GM21528 (cell line): ENCODE measurements around the gene OXCT2.
A peak's percentile ranks its signal among the peaks of the same experiment; 100 is the strongest.
"Not testable (repeated sequence)": the region's sequence is repeated elsewhere in the genome, so short reads cannot be mapped to it uniquely, and the experiment has no call there.

Experiments used
- ATAC-seq: cut with Tn5 transposase; IDR thresholded peaks from one replicate; pipeline ENCODE4 v1.9.1; 2021; ENCODE audit warnings: mild to moderate bottlenecking, moderate library complexity; ENCODE audit not compliant: unreplicated experiment, low FRiP score

OXCT2 gene

DNA sequence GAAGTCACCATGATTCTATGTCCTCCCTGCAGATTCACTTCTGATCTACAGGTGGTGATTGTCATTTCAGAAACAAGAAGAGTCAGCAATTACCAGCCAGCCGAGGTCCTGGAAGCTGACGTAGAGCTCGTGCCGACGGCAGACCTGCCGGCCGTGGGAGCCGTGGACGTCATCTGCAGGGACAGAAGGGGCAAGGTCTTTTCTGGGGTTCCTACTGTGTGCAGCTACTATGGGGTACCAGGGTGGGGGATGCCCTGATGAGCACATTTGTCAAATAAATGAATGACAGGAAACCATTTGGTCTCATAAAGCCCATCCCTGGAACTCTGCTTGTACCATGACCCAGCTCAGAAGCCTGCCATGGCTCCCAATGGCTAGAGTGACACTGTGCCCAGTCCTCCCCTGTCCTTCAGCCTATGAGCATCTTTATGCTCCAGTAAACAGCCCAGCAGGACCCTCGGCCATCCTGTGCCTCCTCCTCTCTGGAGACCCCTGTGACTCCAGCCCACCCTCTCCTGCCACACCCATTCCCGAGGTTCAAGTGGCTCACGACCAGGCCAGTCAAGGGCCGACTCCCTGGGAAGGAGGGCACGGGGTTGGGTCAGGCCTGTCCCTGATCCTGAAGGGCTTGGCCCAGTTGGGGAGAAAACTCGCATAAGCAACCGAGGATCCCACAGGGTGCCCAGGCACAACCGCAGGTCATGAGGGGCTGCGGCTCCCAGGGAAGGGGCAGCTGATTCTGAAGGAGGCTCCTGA lies 7.4 kb downstream of the OXCT2 start:
- not testable (repeated sequence) for ATAC-seq

DNA sequence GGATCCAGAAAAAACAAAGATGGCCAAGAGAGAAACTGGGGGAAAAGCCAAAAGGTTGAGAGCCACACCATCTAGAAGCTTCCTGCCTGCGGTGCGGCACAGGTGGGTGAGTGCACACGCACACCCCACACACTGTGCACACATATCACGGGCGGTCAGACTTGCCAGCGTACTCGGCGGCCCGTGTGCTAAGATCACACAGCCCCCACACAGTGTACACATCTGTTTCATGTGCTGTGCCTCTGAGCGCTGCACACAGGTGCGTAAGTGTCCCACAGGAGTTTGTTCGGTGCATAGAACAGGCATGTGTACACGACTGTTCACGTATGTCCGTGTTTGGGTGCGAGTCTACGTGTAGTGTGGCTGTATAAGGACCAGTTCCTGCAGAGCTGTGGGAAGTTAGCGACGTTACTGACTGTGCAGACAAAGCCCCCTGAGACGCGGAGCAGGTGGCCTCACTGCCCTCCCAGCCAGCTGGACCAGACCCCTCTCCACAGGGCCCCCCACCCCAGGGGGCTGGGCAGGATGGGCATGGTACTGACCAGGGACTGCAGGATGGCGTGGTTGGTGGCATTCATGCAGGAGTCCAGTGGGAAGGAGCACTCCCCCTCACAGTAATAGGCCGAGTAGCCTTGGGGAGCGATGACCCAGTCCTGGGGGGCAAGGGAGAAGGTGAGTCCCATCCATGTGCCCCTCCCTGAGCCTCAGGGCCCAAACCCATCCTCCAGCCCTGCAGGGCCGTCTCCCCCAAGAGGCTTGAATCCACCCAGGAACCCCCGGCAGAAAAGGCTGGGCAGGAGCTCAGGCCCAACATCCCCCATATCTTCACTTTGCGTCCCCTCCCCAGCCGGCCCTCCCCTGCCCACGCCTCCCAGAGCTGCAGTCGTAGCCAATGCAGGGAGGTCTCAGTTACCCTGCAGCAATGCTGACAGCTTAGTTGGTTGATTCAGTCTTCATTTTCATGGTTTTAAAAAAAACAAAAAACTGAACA lies 8.3 kb downstream of the OXCT2 start:
- no peak for ATAC-seq

DNA sequence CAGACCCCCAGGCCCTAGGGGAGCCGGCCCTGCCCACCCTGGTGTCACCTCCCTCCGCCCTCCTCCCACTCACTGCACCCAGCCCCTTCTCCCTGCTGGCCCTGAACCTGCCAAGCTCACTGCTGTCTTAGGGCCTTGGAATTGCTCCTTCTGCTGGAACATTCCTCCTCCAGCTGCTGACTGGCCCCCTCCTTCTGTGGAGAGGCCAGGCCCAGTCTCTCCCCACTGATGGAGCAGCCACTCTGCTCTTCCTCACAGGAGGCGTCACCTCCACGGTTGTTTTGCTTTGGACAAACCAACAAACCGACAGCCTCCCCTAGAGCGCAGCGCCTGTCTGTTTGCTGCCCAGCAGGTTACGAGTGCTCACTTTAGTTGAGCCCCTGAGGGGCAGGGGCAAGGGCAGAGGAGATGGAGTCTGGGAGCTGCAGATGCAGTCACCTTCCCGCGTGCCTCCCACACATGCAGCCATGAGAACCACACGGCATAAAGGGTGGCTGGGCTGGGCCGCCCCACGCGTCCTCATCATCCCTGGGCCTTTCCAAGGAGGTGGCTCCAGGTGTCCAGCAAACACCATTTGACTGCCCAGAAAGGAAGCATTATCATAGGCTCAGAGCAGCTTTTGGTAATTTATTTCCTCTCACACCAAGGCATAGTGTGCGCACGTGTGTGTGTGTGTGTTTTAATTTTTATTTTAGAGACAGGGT lies 9.4 kb downstream of the OXCT2 start:
- ATAC-seq = no peak

DNA sequence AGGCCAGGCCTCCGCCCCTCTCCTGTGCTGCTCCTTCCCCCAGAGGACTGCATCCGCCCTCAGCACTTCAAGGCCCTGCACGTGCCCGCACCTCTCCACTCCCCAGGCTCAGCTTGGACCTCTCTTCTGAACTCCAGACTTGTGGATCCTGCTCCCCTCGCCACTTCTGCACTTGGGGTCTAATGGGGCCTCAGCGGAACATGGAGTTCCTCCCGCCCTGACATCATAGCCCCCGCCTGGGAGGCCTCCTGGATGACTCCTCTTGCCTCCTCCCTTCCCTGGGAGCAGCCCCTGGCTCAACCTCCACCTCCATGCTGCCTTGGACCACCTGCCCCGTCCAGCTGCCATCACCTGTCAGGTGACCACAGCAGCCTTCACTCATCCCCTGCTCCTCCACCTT lies 10.1 kb downstream of the OXCT2 start:
- no peak for ATAC-seq

DNA sequence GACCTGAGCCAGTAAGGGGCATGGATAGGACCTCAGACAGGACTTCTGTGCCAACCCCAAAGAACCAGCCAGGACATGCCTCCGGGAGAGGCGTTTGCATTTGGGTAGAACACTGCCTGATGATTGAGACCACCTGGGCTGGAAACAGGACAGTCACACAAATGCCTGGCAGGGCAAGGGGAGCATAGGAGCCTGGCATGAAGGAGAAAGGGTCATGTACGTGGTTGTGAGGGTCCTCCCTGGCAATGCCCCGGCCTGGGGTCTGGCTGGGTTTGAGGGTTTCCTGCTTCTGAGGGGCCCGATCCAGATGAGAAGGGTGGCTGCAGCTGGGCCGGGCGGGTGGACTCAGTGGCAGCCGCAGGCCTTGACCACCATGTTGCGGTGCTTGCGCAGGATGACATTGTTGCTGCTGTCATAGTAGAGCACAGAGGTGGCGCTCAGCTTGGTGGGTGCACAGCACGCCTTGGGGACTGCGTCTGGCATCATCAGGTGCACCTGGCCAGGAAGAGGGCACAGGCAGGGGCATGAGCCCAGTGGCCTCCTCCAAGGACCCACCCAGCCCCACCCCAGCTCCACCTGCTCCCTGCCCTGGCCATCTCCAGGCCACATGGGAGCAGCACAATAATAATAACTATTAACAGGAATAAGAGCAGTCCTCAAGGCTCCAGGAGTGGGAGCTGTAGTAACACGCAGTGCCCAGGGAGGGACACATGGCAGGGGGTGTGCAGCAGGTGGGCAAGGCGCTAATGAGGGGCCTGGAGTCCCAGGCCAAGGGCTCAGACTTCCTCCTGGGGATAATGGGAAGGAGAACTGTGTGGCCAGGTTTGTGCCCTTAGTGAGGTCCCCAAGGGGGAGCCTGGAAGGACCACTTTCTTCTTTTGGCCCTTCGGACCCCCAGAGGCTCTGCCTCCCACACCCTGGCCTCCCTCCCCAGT lies 10.8 kb downstream of the OXCT2 start:
- no peak for ATAC-seq

DNA sequence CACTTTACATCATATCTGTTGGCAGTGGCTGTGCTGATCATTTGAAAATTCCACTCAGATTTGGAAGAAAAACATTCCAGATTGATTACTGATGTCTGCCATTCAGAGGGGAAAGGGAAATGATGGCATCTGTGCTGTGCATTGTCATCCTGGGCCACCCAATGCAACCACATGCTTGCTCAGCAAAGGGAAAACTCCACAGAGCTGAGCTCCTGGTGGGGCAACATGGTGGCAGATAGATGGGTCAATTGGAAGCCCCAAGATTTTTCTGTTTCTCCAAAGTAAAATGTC lies 11.8 kb downstream of the OXCT2 start:
- ATAC-seq = no peak

DNA sequence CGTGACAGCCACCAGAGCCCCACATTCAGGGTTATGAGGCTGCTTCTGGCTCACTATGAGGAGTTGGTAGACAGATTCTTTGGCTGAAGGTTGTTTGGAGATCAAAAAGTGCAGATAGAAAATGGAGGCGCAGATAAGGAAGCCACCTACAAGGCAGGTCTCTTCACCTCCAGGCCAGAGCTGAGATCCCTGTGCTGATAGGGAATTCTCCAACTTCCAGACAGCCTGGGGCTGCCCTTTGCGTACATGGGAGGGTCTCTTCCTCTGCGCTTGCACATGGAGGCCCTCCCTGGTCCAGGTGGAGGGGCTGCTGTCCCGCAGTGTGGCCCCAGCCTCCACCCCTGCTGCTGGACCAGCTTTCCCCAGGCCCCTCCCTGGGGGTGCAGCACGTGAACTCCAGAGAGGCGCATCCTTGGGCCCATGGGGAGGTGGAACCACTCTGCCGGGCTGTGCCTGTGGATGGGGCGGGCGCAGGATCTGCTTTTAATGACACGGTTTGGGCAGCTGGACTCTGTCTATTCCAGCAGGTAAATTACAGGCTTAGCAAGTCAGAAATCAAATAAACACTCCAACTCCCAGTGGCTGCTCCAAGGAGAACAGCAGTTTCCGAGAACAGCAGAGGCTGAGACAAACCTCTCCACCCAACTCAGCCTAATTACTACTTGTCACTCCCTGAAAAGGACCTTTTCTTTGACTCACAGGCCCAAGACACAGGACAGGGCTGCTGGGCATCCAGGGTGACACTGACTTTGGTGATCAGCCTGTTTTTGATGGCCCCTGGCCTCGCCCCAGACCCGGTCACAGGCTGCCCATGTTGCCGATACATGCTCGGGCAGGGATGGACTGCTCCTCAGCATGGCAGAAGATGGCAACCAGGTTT lies 12.4 kb downstream of the OXCT2 start:
- no peak for ATAC-seq

DNA sequence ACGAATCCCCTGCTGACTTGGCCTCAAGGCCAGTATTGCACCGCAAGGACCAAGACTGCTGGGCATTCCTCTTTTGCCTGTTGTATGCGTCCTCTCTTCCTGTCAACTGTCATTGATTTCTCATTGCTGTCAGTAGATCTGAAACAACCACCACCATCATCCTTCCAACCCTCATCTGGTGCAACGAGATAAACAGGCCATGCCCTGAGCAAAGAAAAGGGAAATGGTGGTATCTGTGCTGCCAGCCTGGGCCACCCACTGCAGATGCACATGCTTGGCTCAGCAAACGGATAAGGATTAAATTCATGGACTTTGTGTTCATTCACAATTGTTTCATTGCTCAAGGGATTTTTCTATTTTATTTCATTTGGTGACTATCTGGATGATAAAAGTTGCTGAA lies 13.6 kb downstream of the OXCT2 start:
- ATAC-seq = no peak

DNA sequence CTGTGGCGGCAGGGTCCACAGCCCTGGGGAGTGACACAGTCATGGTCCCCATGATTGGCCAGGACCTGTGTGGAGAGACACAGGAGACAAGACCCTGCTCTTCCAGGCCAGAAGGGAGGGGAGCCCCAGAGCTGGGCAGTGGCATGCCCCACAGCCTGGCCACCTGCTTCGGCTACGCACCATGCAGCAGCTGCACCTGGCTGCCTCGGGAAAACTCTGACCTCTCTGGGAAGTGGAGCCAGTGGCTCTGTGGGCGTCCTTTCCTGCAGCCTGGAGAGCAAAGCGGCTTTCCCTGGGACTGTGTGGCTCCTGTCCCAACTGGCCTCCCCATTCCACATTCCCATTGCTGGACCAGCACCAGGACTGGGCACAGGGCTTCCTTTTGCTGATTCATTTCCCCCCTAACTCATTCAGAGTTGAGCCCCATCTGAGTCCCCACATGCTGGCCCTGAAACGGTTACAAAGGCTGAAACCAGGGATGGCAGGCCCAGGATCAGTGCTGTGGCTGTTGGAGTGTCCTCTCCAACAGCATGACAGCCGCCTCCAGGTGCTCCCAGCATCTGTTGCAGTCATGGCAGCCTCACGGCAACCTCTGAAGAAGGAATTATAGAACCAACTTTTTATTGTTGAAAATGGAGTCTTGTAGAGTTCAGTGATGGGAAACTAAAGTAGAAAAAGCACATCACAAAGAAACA lies 15.0 kb downstream of the OXCT2 start:
- no peak for ATAC-seq

DNA sequence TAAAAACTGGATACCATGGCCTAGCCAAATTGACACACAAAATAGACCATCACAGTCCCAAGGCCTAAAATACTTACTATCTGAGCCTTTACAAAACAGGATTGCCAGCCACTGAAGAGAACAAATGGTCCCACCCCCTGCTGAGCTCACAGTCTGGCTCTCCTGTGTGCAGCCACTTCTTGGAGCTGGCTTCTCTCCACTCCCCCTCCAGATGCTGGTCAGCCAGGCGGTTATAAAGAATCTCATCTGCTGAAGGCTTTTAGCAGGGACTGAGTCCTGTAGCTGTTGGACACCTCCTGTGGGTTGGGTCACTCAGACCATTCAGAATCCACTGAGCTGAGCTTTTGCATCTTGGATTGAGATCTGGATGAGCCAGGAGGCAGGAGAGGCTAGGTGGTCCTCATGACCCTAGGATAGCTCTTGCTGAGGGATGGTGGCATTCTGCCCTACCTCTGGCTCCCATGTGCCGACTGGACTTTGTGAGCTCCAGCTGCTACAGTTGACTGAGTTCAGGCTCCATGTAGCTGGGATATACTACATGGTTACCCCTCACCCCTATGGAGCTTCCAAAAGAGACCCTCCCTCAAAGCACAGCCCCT lies 16.1 kb downstream of the OXCT2 start:
- ATAC-seq = no peak

DNA sequence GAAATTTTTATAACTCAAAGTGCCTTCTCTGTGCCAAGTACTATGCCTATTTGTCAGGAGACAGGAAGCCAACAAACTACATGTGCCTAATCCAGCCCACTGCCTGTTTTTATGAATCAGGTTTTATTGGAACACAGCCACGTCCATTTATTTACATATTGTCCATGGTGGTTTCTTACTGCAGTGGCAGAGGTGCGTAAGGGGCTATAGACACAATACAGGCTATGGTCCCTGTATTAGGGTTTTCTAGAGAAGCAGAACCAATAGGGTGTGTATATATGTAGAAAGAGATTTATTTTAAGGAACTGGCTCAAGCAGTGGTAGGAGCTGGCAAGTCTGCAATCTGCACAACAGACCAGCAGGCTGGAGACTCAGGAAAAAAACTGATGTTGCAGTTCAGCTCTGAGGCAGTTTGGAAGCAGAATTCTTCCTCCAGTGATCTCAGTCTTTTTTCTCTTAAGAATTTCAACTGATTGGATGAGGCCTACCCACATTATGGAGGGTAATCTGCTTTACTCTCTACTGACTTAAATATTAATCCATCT lies 17.1 kb downstream of the OXCT2 start:
- no peak for ATAC-seq

DNA sequence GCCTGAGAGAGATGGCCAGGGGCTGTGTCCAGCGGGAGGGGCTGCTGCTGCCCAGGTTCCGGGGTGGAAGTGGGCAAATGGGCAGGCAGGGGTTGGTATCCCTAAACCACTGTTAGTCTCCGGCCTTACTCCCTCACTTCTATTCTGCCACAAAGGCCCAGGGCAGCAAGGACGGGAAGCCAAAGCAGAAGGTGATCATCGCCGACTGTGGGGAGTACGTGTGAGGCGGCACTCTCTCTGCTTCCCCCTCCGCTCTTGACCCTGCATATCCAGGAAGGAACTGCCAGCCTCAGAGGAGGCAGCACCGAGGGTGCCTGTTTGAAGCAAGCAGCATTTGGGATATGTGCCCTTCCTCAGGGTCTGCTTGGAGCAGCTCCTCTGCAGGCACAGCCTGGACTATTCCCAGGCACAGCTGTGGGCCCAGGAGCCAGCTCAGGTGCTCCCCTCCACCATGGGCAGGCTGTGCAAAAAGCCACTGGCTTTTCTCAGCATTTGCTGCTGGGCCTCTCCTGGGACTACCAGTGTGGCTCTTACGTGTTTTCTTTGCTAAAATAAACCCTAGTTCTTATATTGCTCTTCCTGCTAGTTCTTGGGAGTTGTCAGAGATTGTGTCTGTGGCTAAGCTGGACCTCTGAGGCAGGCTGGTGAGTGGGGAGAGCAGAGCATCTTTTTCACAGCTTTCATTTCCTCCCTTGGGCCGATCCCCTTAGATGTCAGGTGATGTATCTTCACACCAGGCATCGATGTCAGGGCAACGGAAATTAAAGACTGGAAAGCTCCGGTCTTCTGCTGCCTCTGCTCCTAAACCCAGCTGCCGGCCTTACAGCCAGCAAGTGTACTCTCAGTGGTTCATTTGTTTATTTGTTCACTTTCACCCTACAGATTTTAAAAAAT lies 17.8 kb downstream of the OXCT2 start:
- no peak for ATAC-seq

DNA sequence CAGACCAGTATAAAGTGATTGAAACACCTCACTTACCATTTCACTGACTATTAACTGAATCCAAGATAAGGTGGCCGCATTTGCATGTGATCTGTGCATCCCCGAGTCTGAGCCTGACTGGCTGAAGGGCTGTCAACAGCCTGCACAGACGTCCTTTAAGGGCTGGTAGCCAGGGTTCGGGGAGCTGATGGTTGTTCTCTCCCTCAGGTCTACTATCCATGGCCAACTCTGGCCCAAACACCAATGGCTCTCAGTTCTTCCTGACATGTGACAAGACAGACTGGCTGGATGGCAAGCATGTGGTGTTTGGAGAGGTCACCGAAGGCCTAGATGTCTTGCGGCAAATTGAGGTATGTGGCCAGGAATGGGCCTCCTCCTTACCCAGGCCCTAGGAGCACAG lies 18.4 kb downstream of the OXCT2 start:
- no peak for ATAC-seq

DNA sequence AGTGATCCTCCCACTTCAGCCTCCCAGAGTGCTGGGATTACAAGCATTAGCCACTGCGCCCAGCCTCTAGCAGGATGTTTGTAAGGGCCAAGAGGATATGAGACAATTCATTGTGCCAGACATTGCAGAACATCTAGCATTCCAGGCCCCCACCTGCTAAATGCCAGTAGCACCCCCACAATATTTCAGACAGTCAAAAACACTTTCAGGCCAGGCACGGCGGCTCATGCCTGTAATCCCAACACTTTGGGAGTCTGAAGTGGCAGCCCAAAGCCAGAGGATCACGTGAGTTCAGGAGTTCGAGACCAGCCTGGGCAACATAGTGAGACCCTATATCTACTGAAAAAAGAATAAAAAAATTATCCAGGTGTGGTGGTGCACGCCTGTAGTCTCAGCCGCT lies 19.6 kb downstream of the OXCT2 start:
- no peak for ATAC-seq

DNA sequence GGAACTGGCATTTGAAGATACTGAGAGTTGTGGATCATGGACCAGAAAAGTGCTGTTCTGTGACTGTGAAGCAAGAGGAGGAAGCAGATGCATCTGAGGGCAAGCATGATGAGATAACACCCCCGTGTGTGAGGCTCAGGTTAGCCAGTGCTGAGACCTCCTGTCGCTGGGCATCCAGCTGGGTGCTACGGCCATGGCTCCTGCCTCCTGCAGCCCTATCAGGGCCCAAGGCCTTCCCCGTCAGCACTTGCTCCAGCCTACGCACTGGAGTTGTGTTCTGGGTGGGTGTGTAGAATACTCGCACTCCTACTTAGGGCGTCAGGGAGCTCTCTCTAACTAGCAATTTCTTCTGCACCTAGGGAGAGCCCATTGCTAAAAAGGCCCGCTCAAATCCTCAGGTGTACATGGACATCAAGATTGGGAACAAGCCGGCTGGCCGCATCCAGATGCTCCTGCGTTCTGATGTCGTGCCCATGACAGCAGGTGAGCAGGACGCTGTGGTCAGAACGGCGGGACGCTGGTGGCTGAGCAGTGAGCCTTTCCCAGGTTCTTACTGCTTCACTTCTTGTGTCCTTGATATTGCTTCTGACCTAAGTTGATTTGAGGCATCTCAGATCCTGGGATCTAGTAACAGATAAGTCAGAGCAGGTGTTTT lies 26.0 kb downstream of the OXCT2 start:
- ATAC-seq = no peak

DNA sequence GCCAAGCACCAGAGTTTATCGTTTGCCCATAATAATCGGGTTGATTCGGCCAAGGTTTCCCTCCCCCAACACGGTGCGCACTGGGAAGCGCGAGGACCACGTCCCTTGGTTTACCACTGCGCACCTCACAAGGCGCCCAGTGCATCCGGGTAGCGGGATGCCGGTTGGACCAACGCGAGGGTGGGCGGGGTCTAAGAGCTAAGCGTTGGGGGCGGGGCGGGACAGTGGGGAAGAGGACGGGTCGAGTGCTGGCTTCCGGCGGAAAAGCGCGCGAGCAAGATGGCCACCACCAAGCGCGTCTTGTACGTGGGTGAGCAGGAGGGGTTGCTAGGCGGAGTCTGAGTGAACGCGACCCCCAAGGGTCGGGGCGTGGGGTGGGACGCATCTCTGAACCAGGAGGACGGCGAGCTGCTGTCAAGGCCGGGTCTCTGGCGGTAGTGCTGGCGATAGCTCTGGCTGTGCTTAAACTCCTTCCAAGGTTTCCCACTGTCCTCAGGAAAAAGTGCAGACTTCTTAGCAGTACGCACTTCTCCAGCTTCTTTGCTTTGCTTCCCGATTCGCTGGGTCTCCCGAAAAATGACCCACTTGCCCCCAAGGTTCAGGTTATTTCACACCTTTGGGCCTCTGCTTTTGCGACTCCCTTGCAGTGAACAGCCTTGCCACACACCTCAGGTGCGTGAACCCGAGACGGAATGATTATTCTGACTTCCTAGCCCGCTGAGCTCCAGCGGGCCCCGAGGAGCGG lies 32.4 kb downstream of the OXCT2 start, which contains the start of gene PPIE:
Gene PPIE (plus strand): TSS at position 261 of the 745 bp plus-strand sequence. CDS start 19 bp downstream, at position 280.
- ATAC-seq = peak; percentile 80
